Measurements from ENCODE around the gene RNF126. TPM values are rescaled to one million over a fixed set of nuclear protein-coding genes. Genes with fewer than 3 reads are reported as not detected.

Gene RNF126
- polyA plus RNA-seq, 1 donor (not counting 4 experiments of a cell fraction or from before 2014, with no cell fraction given): 8.2 TPM

DNA sequence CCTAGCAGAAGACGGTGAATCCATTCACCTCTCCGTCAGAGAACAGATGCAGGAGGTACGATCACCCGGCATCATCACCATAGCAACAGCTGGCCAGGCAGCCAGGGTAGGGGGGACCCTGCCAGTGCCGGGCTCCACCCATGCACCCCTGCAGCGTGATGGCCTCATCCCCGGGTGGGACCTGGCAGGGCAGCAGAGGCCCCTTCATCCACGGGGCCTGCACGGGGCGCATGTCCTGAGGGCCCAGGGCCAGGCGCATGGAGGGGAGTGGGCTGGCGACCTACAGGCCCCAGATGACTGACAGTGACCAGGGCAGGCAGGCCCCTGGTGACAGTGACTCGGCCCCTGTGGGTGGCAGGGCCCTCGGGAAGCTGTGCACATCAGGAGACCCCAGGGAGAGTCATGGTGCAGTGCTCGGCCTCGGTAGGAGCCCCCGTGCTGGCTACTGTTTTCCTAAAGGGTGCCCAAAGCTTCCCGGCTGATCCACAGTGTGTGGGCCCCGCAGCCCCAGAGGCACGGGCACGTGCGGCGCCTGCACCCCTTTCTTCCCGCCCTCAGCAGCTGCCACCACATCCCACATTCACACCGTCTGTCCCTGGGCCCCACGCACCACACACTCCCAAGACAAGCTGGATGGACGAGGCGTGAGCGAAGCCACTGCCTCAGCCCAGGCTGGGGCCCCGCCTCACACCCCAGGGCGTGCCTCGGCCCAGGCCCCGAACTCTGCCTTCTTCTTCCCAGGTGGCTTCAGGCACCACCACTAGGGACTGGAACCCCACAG is 4.8 kb downstream of the RNF126 start:
- H3K27me3 ChIP-seq (ENCODE audit: control insufficient read depth, extremely low read depth, insufficient read depth, low read length): no peaks in the 10 kb centered on the region
- TF ChIP-seq, protein P1, sequence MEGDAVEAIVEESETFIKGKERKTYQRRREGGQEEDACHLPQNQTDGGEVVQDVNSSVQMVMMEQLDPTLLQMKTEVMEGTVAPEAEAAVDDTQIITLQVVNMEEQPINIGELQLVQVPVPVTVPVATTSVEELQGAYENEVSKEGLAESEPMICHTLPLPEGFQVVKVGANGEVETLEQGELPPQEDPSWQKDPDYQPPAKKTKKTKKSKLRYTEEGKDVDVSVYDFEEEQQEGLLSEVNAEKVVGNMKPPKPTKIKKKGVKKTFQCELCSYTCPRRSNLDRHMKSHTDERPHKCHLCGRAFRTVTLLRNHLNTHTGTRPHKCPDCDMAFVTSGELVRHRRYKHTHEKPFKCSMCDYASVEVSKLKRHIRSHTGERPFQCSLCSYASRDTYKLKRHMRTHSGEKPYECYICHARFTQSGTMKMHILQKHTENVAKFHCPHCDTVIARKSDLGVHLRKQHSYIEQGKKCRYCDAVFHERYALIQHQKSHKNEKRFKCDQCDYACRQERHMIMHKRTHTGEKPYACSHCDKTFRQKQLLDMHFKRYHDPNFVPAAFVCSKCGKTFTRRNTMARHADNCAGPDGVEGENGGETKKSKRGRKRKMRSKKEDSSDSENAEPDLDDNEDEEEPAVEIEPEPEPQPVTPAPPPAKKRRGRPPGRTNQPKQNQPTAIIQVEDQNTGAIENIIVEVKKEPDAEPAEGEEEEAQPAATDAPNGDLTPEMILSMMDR (optimal IDR thresholded peaks at IDR 0.05 in 1 of 3, IDR thresholded peaks at IDR 0.05 in 1 of 3, conservative IDR thresholded peaks at IDR 0.05 in 1 of 3; ENCODE audit: extremely low read depth in 1 of 3, insufficient read depth in 2 of 3, low read length in 3 of 3): no peak
- no peak for TF ChIP-seq EZH2 (IDR thresholded peaks at IDR 0.05; ENCODE audit: low read length)
- peaks cover 6% of the 10 kb centered on the region for H3K9me1 ChIP-seq (ENCODE audit: control insufficient read depth, extremely low read depth, insufficient read depth, low read length)
- FAIRE-seq (no peak), DNase-seq (ENCODE audit: low read depth, low spot score) (no peak)
- peaks cover 19 to 26% of the 10 kb centered on the region in 2 experiments for H3K36me3 ChIP-seq (ENCODE audit: control insufficient read depth in 2 of 2, extremely low read depth in 1 of 2, insufficient read depth in 2 of 2, low read length in 2 of 2)
- peak overlapping the region in 2 of 3 experiments; percentile 2 to 29 for H3K4me3 ChIP-seq (ENCODE audit: control insufficient read depth in 2 of 3, extremely low read depth in 1 of 3, insufficient read depth in 2 of 3, low read depth in 1 of 3, low read length in 3 of 3)
- H3K27ac ChIP-seq (ENCODE audit: control insufficient read depth, insufficient read depth, low read length): peak overlapping the region; percentile 96
- peaks cover 37% of the 10 kb centered on the region for H3K4me1 ChIP-seq (ENCODE audit: control insufficient read depth, extremely low read depth, insufficient read depth, low read length)
- no peaks in the 10 kb centered on the region for H3K9me3 ChIP-seq (ENCODE audit: control insufficient read depth, low read depth, low read length)
- dilution Hi-C loops (cut with MboI; ENCODE audit: extremely low pct_ligation_motif_present, low sequenced_read_pairs): no loop called here
- peaks cover 96% of the 10 kb centered on the region for H3K79me2 ChIP-seq (ENCODE audit: control insufficient read depth, insufficient read depth, low read length)
- H3K9ac ChIP-seq (ENCODE audit: control insufficient read depth, extremely low read depth, insufficient read depth, low read length): peak overlapping the region; percentile 86
- peaks cover 68% of the 10 kb centered on the region for H4K20me1 ChIP-seq (ENCODE audit: control insufficient read depth, extremely low read depth, insufficient read depth, low read length)
- peak overlapping the region; percentile 99 for H3K4me2 ChIP-seq (ENCODE audit: control insufficient read depth, extremely low read depth, insufficient read depth, low read depth, low read length)
- H2AFZ ChIP-seq (ENCODE audit: control insufficient read depth, low read length): no peak overlapping the region

DNA sequence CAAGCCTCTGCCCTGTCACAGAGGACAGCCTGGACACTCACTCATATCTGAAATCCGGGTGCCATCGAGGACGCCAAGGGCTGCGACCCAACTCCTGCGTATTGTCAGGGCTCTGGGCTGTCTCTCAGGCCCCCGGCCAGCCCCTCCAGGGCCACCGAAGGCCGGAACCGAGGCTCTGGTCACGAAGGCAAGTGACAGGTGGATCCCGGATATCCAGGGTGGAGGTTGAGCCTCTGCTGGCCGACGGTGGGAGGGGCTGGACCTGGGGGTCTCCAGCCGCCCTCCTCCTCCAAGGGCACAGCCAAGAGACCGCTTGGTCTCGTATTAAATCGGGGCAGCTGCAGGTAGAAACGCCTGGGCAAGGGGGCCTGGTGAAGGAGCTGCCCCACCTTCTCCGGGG is 5.4 kb downstream of the RNF126 start:
- Histone ChIP-seq H3K36me3 (ENCODE audit: control insufficient read depth in 2 of 2, extremely low read depth in 1 of 2, insufficient read depth in 2 of 2, low read length in 2 of 2) (peaks cover 20 to 32% of the 10 kb centered on the region in 2 experiments), H3K27ac (ENCODE audit: control insufficient read depth, insufficient read depth, low read length) (no peak overlapping the region), H4K20me1 (ENCODE audit: control insufficient read depth, extremely low read depth, insufficient read depth, low read length) (peaks cover 74% of the 10 kb centered on the region), H3K4me3 (ENCODE audit: control insufficient read depth in 2 of 3, extremely low read depth in 1 of 3, insufficient read depth in 2 of 3, low read depth in 1 of 3, low read length in 3 of 3) (no peak overlapping the region), H3K4me1 (ENCODE audit: control insufficient read depth, extremely low read depth, insufficient read depth, low read length) (peaks cover 36% of the 10 kb centered on the region), H3K27me3 (ENCODE audit: control insufficient read depth, extremely low read depth, insufficient read depth, low read length) (no peaks in the 10 kb centered on the region), H3K9me3 (ENCODE audit: control insufficient read depth, low read depth, low read length) (no peaks in the 10 kb centered on the region), H3K9me1 (ENCODE audit: control insufficient read depth, extremely low read depth, insufficient read depth, low read length) (peaks cover 6% of the 10 kb centered on the region), H3K4me2 (ENCODE audit: control insufficient read depth, extremely low read depth, insufficient read depth, low read depth, low read length) (no peak overlapping the region), H3K79me2 (ENCODE audit: control insufficient read depth, insufficient read depth, low read length) (peaks cover 98% of the 10 kb centered on the region), H2AFZ (ENCODE audit: control insufficient read depth, low read length) (no peak overlapping the region), H3K9ac (ENCODE audit: control insufficient read depth, extremely low read depth, insufficient read depth, low read length) (no peak overlapping the region)
- DNase-seq (ENCODE audit: low read depth, low spot score) (no peak), FAIRE-seq (no peak)
- dilution Hi-C loops (cut with MboI; ENCODE audit: extremely low pct_ligation_motif_present, low sequenced_read_pairs): no loop called here
- TF ChIP-seq, protein P1 (optimal IDR thresholded peaks at IDR 0.05 in 1 of 3, IDR thresholded peaks at IDR 0.05 in 1 of 3, conservative IDR thresholded peaks at IDR 0.05 in 1 of 3; ENCODE audit: extremely low read depth in 1 of 3, insufficient read depth in 2 of 3, low read length in 3 of 3): no peak
